ENCODE results near the gene TLR4. TPM values are rescaled to one million over a fixed set of nuclear protein-coding genes. Genes with fewer than 3 reads are reported as not detected.

TLR4 gene
- total RNA-seq, 4 donors from 2014 or later, result 9.8 to 31.5 (median 19.9) TPM

DNA sequence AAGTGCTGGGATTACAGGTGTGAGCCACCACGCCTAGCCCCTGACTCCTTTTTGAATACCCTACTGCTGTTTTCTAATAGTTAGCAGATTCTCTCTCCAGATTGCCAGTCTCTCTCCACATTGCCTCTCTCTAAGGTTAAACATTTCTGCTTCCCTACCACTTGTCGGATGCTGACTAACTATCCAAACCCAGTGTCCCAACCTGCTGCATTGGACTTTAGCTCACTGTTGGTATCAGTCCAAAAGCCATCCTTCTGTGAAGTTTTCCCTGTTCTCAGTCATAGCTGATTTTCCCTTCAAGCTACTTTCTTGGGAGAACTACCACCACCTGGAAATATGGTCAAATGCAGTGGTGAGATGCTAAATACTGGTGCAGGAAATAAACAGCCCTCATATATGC is 48.7 kb downstream of the TLR4 start:
- Histone ChIP-seq H3K36me3 (no peaks in the 10 kb centered on the region), H3K9me3 (no peaks in the 10 kb centered on the region)
- ATAC-seq, result no peak

DNA sequence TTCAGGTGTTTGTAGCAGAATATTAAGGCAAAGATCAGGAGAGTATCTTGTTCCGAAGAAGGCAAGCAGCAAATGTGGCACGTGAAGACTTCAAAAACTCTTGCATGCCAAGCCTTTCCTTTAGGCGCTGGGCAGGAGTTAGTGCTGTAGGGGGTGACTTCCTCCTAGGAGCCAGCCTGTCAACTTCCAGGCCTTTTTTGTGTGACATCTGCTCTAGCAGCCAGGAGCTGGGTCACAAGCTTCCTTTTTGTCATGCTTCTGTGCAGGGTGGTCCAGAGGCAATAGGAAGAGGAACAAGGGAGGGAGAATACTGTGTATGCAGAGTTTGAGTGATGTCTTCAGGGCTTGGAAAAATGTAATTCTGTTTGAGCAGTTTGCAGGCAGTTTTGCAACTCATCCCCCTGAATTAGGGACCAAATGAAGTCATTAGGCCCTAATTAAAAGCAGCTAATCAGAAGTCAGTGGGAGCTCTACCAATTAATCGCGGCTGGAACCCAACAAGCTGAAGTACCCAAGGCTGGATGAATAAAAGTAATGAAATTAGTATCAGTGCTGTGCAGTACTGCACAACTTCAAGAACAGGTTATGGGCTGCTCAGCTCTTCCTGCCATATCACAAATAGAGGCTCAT is 53.5 kb downstream of the TLR4 start:
- Histone ChIP-seq H3K4me1 (no peaks in the 10 kb centered on the region), H3K27me3 (no peaks in the 10 kb centered on the region), H3K4me3 (no peak overlapping the region), H3K9me3 (no peaks in the 10 kb centered on the region), H3K27ac (no peak overlapping the region), H3K36me3 (no peaks in the 10 kb centered on the region)
- no peak for ATAC-seq
- WGBS, 2 donors (ENCODE audit: low coverage in 1 of 2), result 80 to 85% methylated on average over 1 to 4 of the region's 5 CpGs
- no peak for TF ChIP-seq EP300 (IDR thresholded peaks at IDR 0.05)
- TF ChIP-seq POLR2A (IDR thresholded peaks at IDR 0.05), result no peak

More for the DNA sequence above, 48.7 kb downstream of the TLR4 start:
- Histone ChIP-seq H3K27me3 (peaks cover 23% of the 10 kb centered on the region), H3K27ac (no peak overlapping the region), H3K4me3 (no peak overlapping the region), H3K4me1 (no peaks in the 10 kb centered on the region)
- TF ChIP-seq POLR2A (IDR thresholded peaks at IDR 0.05), result no peak
- no peak for TF ChIP-seq POLR2AphosphoS5 (IDR thresholded peaks at IDR 0.05)
- TF ChIP-seq EP300 (IDR thresholded peaks at IDR 0.05), result no peak
- TF ChIP-seq, protein P1, sequence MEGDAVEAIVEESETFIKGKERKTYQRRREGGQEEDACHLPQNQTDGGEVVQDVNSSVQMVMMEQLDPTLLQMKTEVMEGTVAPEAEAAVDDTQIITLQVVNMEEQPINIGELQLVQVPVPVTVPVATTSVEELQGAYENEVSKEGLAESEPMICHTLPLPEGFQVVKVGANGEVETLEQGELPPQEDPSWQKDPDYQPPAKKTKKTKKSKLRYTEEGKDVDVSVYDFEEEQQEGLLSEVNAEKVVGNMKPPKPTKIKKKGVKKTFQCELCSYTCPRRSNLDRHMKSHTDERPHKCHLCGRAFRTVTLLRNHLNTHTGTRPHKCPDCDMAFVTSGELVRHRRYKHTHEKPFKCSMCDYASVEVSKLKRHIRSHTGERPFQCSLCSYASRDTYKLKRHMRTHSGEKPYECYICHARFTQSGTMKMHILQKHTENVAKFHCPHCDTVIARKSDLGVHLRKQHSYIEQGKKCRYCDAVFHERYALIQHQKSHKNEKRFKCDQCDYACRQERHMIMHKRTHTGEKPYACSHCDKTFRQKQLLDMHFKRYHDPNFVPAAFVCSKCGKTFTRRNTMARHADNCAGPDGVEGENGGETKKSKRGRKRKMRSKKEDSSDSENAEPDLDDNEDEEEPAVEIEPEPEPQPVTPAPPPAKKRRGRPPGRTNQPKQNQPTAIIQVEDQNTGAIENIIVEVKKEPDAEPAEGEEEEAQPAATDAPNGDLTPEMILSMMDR (IDR thresholded peaks at IDR 0.05), result no peak
- 92 to 93% methylated on average over 2 of the region's 2 CpGs for WGBS, 2 donors (ENCODE audit: low coverage in 1 of 2)

DNA sequence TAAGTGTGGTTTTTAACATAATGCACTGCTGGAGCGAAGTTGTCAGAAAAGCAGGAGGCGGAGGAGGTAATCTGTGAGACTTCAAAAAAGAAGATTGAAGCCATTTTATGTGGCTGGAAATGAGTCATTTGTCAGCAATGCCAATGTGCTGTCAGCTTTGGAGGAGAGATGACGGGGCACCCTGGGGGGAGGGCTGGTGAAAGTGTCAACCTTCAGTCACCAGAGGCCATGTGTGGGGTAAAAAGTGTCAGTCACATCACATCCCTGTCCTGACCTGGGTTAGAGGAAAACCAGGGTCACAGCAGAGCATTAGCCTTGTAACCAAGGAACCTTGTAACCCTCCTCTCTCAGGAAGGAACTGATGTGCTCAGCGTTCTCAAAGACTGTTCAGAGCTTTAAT is 59.1 kb downstream of the TLR4 start:
- H3K4me1 ChIP-seq, result no peaks in the 10 kb centered on the region
- H3K9me3 ChIP-seq, result no peaks in the 10 kb centered on the region
- H3K4me3 ChIP-seq, result no peak overlapping the region
- H3K27me3 ChIP-seq, result no peaks in the 10 kb centered on the region
- H3K27ac ChIP-seq, result no peak overlapping the region
- no peak for ATAC-seq
- TF ChIP-seq, protein P1 (IDR thresholded peaks at IDR 0.05), result no peak
- TF ChIP-seq POLR2A (IDR thresholded peaks at IDR 0.05) (no peak), POLR2AphosphoS5 (IDR thresholded peaks at IDR 0.05) (no peak), EP300 (IDR thresholded peaks at IDR 0.05) (no peak)
- no peaks in the 10 kb centered on the region for H3K36me3 ChIP-seq
- 61 to 70% methylated on average over 4 of the region's 4 CpGs for WGBS, 2 donors (ENCODE audit: low coverage in 1 of 2)

DNA sequence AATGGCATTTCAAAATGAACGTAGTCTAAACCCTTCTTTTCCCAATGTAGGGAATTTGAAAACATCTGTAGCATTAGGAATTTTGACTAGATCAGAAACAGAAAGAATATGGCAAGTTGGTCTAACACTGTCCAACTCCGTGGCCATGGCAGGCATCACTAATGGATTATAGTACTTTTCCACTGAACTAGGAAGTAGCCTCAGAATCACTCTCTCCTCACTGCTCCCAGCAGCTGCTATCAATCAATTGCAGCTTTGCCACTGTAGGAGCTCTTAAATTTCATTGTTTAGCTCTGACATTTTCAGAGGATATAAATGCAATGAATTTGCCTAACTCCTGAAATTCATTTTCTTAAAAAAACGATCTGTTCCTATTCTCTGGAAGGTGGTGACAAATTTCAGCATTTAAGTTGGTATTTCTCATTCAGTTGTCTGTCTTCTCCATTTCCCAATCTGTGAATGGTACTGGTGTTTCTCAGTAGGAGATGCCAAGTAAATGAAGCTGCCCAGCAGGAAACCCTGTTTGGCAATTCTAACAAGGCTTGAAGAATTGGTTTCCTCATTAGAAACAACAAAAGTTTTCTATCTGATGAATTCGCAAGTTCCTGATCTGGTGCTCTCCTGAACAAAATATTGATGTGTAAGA is 64.7 kb downstream of the TLR4 start:
- no peak for TF ChIP-seq POLR2AphosphoS5 (IDR thresholded peaks at IDR 0.05)
- no peak for TF ChIP-seq EP300 (IDR thresholded peaks at IDR 0.05)
- TF ChIP-seq, protein P1 (IDR thresholded peaks at IDR 0.05), result no peak
- no peak for TF ChIP-seq POLR2A (IDR thresholded peaks at IDR 0.05)
- H3K9me3 ChIP-seq, result no peaks in the 10 kb centered on the region
- H3K27me3 ChIP-seq, result no peaks in the 10 kb centered on the region
- no peak for ATAC-seq
- 39 to 48% methylated on average over 4 of the region's 4 CpGs for WGBS, 2 donors (ENCODE audit: low coverage in 1 of 2)
- H3K4me1 ChIP-seq, result no peaks in the 10 kb centered on the region
- H3K36me3 ChIP-seq, result no peaks in the 10 kb centered on the region
- no peak overlapping the region for H3K27ac ChIP-seq
- no peak overlapping the region for H3K4me3 ChIP-seq

DNA sequence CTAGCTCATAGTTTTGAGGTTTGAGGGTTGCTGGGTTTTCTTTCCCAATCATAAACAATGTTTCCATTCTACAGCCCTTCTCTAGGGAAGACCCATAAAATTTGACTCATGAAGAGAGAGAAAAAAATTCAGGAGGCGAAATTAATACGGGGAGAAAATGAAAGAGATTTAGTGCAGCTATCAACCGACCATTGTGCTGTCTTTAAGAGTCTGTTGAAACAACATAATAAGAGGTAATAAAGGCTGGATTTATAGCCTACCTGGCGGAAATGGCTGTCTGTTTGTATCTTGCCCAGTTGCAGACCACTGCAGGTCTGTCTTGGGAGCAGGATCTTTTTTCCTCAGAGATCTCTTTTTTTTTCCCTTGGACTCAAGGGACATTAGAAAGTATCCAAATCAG is 66.9 kb downstream of the TLR4 start:
- Histone ChIP-seq H3K4me3 (no peak overlapping the region), H3K27me3 (no peaks in the 10 kb centered on the region), H3K4me1 (no peaks in the 10 kb centered on the region), H3K9me3 (no peaks in the 10 kb centered on the region), H3K36me3 (no peaks in the 10 kb centered on the region), H3K27ac (no peak overlapping the region)
- ATAC-seq, result no peak
- 78 to 90% methylated on average over 3 to 4 of the region's 4 CpGs for WGBS, 2 donors (ENCODE audit: low coverage in 1 of 2)
- TF ChIP-seq EP300 (IDR thresholded peaks at IDR 0.05) (no peak), POLR2A (IDR thresholded peaks at IDR 0.05) (no peak), POLR2AphosphoS5 (IDR thresholded peaks at IDR 0.05) (no peak)
- TF ChIP-seq, protein P1 (IDR thresholded peaks at IDR 0.05), result no peak
